HepG2 (cell line): ENCODE results near the gene EFHD2. TPM values are rescaled to one million over a fixed set of nuclear protein-coding genes. Genes with fewer than 3 reads are reported as not detected.
A peak's percentile ranks its signal among the peaks of the same experiment; 100 is the strongest.

ENCODE experiments used
- ATAC-seq: fragments of 200-7000 bp; cut with Tn5 transposase; 3 replicates; pipeline ENCODE4 v1.9.1; 2020; ENCODE audit warnings: mild to moderate bottlenecking, moderate library complexity
- BruUV-seq: library from RNA; stranded (reverse); fragments of 400-500 nt; replicated peaks from 2 replicates; lab custom pipeline; 2021; lab: Mats Ljungman, UMichigan
- CTCF ChIA-PET: fragments of 300-600 bp; formaldehyde crosslinking; extraction: SDS; loops from one replicate; lab custom pipeline; 2021; ENCODE audit warnings: low total read pairs, inconsistent platforms, low intra/inter-chr PET ratio; lab: Yijun Ruan, JAX
- POLR2A ChIA-PET: fragments of 350-600 bp; sonication (Branson Sonifier 250); formaldehyde crosslinking; loops from one replicate; lab custom pipeline; 2020; ENCODE audit warnings: antibody characterized with exemption, inconsistent platforms; lab: Yijun Ruan, JAX
- DNase-seq: peaks from one replicate; pipeline ENCODE4 v3.0.0-alpha.2; 2015; ENCODE audit warnings: low spot score
- FAIRE-seq: peaks from 3 replicates; lab custom pipeline; 2011; peaks lifted over from hg19 to GRCh38; lab: Jason Lieb, UNC
- H2AFZ ChIP-seq: one replicate; pipeline ENCODE4 v1.6.1; 2011; ENCODE audit warnings: low read length, inconsistent platforms
- H3K27ac ChIP-seq: fragments of 300-600 bp; 3 replicates; pipeline ENCODE4 v1.8.0; 2011; ENCODE audit warnings: mixed run types, mild to moderate bottlenecking, mixed read lengths, low read length, inconsistent platforms; ENCODE audit not compliant: insufficient read depth; ENCODE audit errors: extremely low read length
- H3K27me3 ChIP-seq, 2 experiments: fragments of 200-600 bp in 1 of 2; 2 replicates in 1 of 2; 3 replicates in 1 of 2; pipeline versions ENCODE4 v1.6.0 to v1.8.0; 2011; ENCODE audit warnings: low read length in 2 of 2, mild to moderate bottlenecking in 2 of 2, moderate library complexity in 2 of 2, inconsistent platforms in 1 of 2; ENCODE audit not compliant: insufficient read depth in 2 of 2, control insufficient read depth in 1 of 2
- H3K36me3 ChIP-seq, 2 experiments: fragments of 200-600 bp in 1 of 2; replicated peaks in 1 of 2; 2 replicates in 1 of 2; 3 replicates in 1 of 2; pipeline versions ENCODE4 v1.5.1 to v1.8.0; 2011; ENCODE audit warnings: low read length in 2 of 2, inconsistent platforms in 1 of 2; ENCODE audit not compliant: insufficient read depth in 2 of 2, control insufficient read depth in 1 of 2
- H3K4me1 ChIP-seq: 2 replicates; pipeline ENCODE4 v1.5.1; 2012; ENCODE audit warnings: low read length, inconsistent platforms; ENCODE audit not compliant: insufficient read depth
- H3K4me2 ChIP-seq: 2 replicates; pipeline ENCODE4 v1.6.0; 2011; ENCODE audit warnings: low read depth, low read length, inconsistent platforms
- H3K4me3 ChIP-seq, 3 experiments: fragments of 200-600 bp in 1 of 3; sonication (generic), shearing (Covaris generic) in 1 of 3; replicated peaks in 1 of 3; 2 replicates each; pipeline ENCODE4 v1.5.1; 2011 to 2016; ENCODE audit warnings: low read length in 3 of 3, inconsistent platforms in 2 of 3, low read depth in 2 of 3, mild to moderate bottlenecking in 2 of 3, control low read depth in 1 of 3, mixed read lengths in 1 of 3; ENCODE audit not compliant: insufficient read depth in 1 of 3
- H3K79me2 ChIP-seq: one replicate; pipeline ENCODE4 v1.6.1; 2011; ENCODE audit warnings: low read length, inconsistent platforms; ENCODE audit not compliant: insufficient read depth
- H3K9ac ChIP-seq: 2 replicates; pipeline ENCODE4 v1.6.0; 2011; ENCODE audit warnings: mild to moderate bottlenecking, low read depth, low read length, inconsistent platforms; ENCODE audit not compliant: insufficient read depth
- H3K9me3 ChIP-seq: 2 replicates; pipeline ENCODE4 v1.5.1; 2012; ENCODE audit warnings: mild to moderate bottlenecking, low read length
- H4K20me1 ChIP-seq: 2 replicates; pipeline ENCODE4 v1.6.0; 2011; ENCODE audit warnings: inconsistent platforms, mild to moderate bottlenecking, low read length, moderate library complexity; ENCODE audit not compliant: insufficient read depth
- HNF4G ChIP-seq, 2 experiments: sonication (generic) in 1 of 2; formaldehyde crosslinking in 1 of 2; IDR thresholded peaks; 2 replicates each; pipeline versions ENCODE4 v1.4.0 to v1.6.1; 2011 to 2020; ENCODE audit warnings: borderline replicate concordance in 2 of 2, low read depth in 2 of 2, mild to moderate bottlenecking in 2 of 2, low read length in 1 of 2, missing genetic modification reagents in 1 of 2, moderate library complexity in 1 of 2
- HNRNPL ChIP-seq: fragments of 200-400 bp; formaldehyde crosslinking; IDR thresholded peaks from 2 replicates; pipeline ENCODE4 v1.6.1; 2017; ENCODE audit warnings: mild to moderate bottlenecking, low read depth, low read length
- MAFK ChIP-seq, 2 experiments: IDR thresholded peaks in 1 of 2; conservative IDR thresholded peaks in 1 of 2; 2 replicates each; pipeline ENCODE4 v1.6.1; 2011; ENCODE audit warnings: improper control_type of control experiment in 2 of 2, low read length in 2 of 2
- MTA1 ChIP-seq: sonication (generic); formaldehyde crosslinking; IDR thresholded peaks from 2 replicates; pipeline ENCODE4 v1.4.0; 2020; ENCODE audit warnings: missing genetic modification reagents, mild to moderate bottlenecking, borderline replicate concordance
- TCF7 ChIP-seq: sonication (generic); IDR thresholded peaks from 2 replicates; pipeline ENCODE4 v1.6.1; 2016; ENCODE audit warnings: antibody characterized with exemption, low read depth
- ZFY ChIP-seq: sonication (generic); formaldehyde crosslinking; IDR thresholded peaks from 2 replicates; pipeline ENCODE4 v1.4.0; 2020; ENCODE audit warnings: missing genetic modification reagents
- ZNF547 ChIP-seq: sonication (generic); formaldehyde crosslinking; IDR thresholded peaks from 2 replicates; pipeline ENCODE4 v1.5.1; 2020; ENCODE audit warnings: mild to moderate bottlenecking, missing genetic modification reagents
- WGBS: methylation state at CpG from one replicate; pipeline ENCODE4 v1.1.6; 2017; ENCODE audit warnings: low lambda C conversion rate; 5-methylcytosine and 5-hydroxymethylcytosine counted together
- in situ Hi-C: cut with HindIII; loops from 2 replicates; pipeline ENCODE4 v1.10.0; 2017; ENCODE audit warnings: low pct_unique_long_range_greater_than_20kb; ENCODE audit not compliant: extremely low pct_ligation_motif_present
- intact Hi-C: fragments of 100-400 bp; cut with micrococcal nuclease; formaldehyde crosslinking; loops from one replicate; pipeline ENCODE4 v1.10.0; 2022; ENCODE audit not compliant: unreplicated experiment
- polyA plus RNA-seq, 8 experiments: library from polyadenylated mRNA; depleted of rRNA in 3 of 8; stranded (reverse) in 7 of 8; unstranded in 1 of 8; fragments of >200 nt; fragmentation: Illumina TruSeq in 4 of 8; extraction: Trizol in 4 of 8; gene quantifications; 2 replicates each; pipeline versions ENCODE4 v1.2.1 to v1.2.3, GENCODE V29; 2011 to 2016; ENCODE audit warnings: low read depth in 4 of 8, missing spikeins in 1 of 8, mixed read lengths in 1 of 8; ENCODE audit not compliant: insufficient read depth in 1 of 8
- total RNA-seq, 5 experiments: library from RNA; depleted of rRNA; stranded (reverse); fragments of >200 nt; fragmentation: Illumina TruSeq; extraction: Trizol; gene quantifications; 2 replicates each; pipeline ENCODE4 v1.2.3, GENCODE V29; 2016; ENCODE audit warnings: low read depth in 1 of 5

EFHD2 gene
- total and polyA plus RNA-seq, 2 of the 13 experiments (the other 11 are each of a cell fraction or from before 2014, with no cell fraction given) = 9.4 to 12.7 TPM

- TF ChIP-seq HNF4G (IDR thresholded peaks at IDR 0.05; ENCODE audit: borderline replicate concordance, low read depth, low read length) (no peak), HNF4G (CRISPR knock-in tag; IDR thresholded peaks at IDR 0.05; ENCODE audit: borderline replicate concordance, low read depth) (0 out of 2 replicates have a peak, but pooled peaks have one; percentile 23), TCF7 (no peak), ZNF547 (CRISPR knock-in tag) (no peak), MTA1 (CRISPR knock-in tag) (peak; percentile 4; the same call in 1 of the 2 replicates)
- TF ChIP-seq, all 625 proteins: peak for 2
- ChIA-PET CTCF (no interaction called here), POLR2A (no interaction called here)
- FAIRE-seq = no peak
- Histone ChIP-seq H3K9me3 (no peaks in the 10 kb centered on the region), H3K27ac (no peak overlapping the region), H4K20me1 (no peaks in the 10 kb centered on the region), H3K9ac (peak overlapping the region; percentile 70), H3K36me3 (peaks cover 0 to 1% of the 10 kb centered on the region in 2 experiments; a peak in 2 of 5 replicates), H3K4me2 (peak overlapping the region; percentile 91), H3K4me3 (peak overlapping the region; percentile 77 to 83 (median 78)), H3K4me1 (peaks cover 35% of the 10 kb centered on the region), H3K79me2 (no peaks in the 10 kb centered on the region), H2AFZ (no peak overlapping the region), H3K27me3 (peaks cover 3 to 31% of the 10 kb centered on the region in 2 experiments; a peak in 3 of 5 replicates)
- ATAC-seq = no peak
- BruUV-seq = no TSS peak
- DNase-seq = no peak
- in situ Hi-C loops = no loop called here
- intact Hi-C loops = no loop called here
- WGBS = 7% methylated on average over 9 of the region's 53 CpGs
Measured at GRCh38 chr1:15410223-15410883, 665 bp downstream of the EFHD2 start.

- peak overlapping the region; percentile 91 for H3K4me2 ChIP-seq
- H3K9ac ChIP-seq = peak overlapping the region; percentile 70; the same call in 1 of the 2 replicates
- no TSS peak for BruUV-seq
- CTCF ChIA-PET = no interaction called here
- DNase-seq = no peak
- TF ChIP-seq HNRNPL = 0 out of 2 replicates have a peak, but pooled peaks have one; percentile 13
- TF ChIP-seq ZFY = no peak
- TF ChIP-seq MAFK (conservative IDR thresholded peaks at IDR 0.05 in 1 of 2, IDR thresholded peaks at IDR 0.05 in 1 of 2; ENCODE audit: low read length in 2 of 2) = no peak
- intact Hi-C loops = no loop called here
- no peak overlapping the region for H2AFZ ChIP-seq
- no peak overlapping the region for H3K27ac ChIP-seq
- peak overlapping the region; percentile 77 to 83 (median 78); a peak in 5 of 6 replicates for H3K4me3 ChIP-seq
- in situ Hi-C loops = no loop called here
- ATAC-seq = no peak
- H3K27me3 ChIP-seq = peaks cover 3 to 30% of the 10 kb centered on the region in 2 experiments; a peak in 3 of 5 replicates
- peaks cover 39% of the 10 kb centered on the region for H3K4me1 ChIP-seq
- H4K20me1 ChIP-seq = no peaks in the 10 kb centered on the region
- POLR2A ChIA-PET = no interaction called here
- no peaks in the 10 kb centered on the region for H3K9me3 ChIP-seq
- FAIRE-seq = no peak
- peaks cover 0 to 1% of the 10 kb centered on the region in 2 experiments; a peak in 2 of 5 replicates for H3K36me3 ChIP-seq
- WGBS = 69% methylated on average over 11 of the region's 11 CpGs
- H3K79me2 ChIP-seq = no peaks in the 10 kb centered on the region
Measured at GRCh38 chr1:15410884-15411245, 1.2 kb downstream of the EFHD2 start.
